Activated CD4-positive, alpha-beta memory T cell treated with anti-CD3 and anti-CD28 coated beads, Interleukin-2, amount 10 ng/mL, durations not matched to agents 7 days and 5 days (primary cell): ENCODE measurements around the gene MMGT1. TPM values are rescaled to one million over a fixed set of nuclear protein-coding genes. Genes with fewer than 3 reads are reported as not detected.

Experiments
- CTCF ChIA-PET: fragments of 350-600 bp; sonication (Branson Sonifier 250); formaldehyde crosslinking; loops from one replicate; lab custom pipeline; 2021; ENCODE audit warnings: antibody characterized with exemption, inconsistent platforms; lab: Charles Lee
- POLR2A ChIA-PET: fragments of 350-600 bp; sonication (Branson Sonifier 250); formaldehyde crosslinking; loops from one replicate; lab custom pipeline; 2021; ENCODE audit warnings: antibody characterized with exemption; lab: Charles Lee
- DNase-seq: peaks from one replicate; pipeline ENCODE4 v3.0.0-alpha.2; 2020
- H3K27ac Mint-ChIP-seq: one replicate; pipeline ENCODE4 v1.8.0; 2021; ENCODE audit warnings: mild to moderate bottlenecking, mixed read lengths
- H3K27me3 Mint-ChIP-seq: one replicate; pipeline ENCODE4 v1.8.0; 2021; ENCODE audit warnings: mixed read lengths
- H3K36me3 Mint-ChIP-seq: one replicate; pipeline ENCODE4 v1.8.0; 2021; ENCODE audit warnings: low read depth, mixed read lengths
- H3K4me1 Mint-ChIP-seq: one replicate; pipeline ENCODE4 v1.8.0; 2021; ENCODE audit warnings: mixed read lengths
- H3K4me3 Mint-ChIP-seq: one replicate; pipeline ENCODE4 v1.8.0; 2021; ENCODE audit warnings: mild to moderate bottlenecking, mixed read lengths
- H3K9me3 Mint-ChIP-seq: one replicate; pipeline ENCODE4 v1.8.0; 2021; ENCODE audit warnings: mixed read lengths
- total RNA-seq, 2 experiments: library from RNA; stranded (reverse); gene quantifications; one replicate each; pipeline ENCODE4 v1.2.3, GENCODE V29; 2021

MMGT1 gene
- 10 to 100 TPM; 19.2 to 19.3 TPM for total RNA-seq

DNA sequence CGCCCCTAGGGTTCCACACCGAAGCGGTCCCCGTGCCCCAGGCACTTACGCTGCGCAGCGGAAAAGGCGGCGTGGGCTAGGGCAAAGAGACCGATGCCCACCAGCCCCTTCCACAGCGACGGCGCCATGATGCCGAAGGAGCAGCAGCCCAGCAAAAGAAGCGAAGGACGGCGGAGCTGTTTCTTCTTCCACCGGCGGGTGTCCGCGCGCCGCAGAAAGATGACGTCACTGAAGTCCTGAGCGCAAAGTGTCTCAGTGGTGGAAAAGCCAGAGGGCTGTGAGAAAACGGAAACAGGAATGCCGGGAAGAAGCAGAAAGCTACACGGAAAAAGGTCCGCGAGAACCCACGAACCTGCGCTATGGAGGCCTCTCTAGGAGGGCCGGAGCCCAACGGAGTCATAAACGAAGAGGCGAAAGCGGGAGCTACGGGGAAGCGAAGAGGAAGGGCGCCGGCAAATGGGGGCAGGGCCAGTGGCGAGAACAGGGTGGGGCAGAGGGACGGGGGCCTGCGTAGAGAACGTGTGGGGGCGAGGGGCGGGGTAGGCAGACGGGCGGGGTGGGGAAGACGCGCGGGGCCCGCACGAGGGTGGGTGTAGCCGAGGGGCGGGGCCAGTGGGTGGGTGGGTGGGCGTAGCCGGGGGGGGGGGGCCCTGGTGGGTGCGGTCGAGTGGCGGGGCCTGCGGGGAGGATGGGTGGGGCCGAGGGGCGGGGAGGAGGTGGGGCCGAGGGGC lies at the start of gene MMGT1:
Gene MMGT1 (minus strand): TSS at position 441 of the 731 bp plus-strand sequence. CDS start 313 bp downstream, at position 128.
- Mint-ChIP-seq H3K4me3 (peak within 1 kb of the TSS; percentile 94), H3K4me1 (peaks cover 47% of the 10 kb centered on the region), H3K27ac (peak within 1 kb of the TSS; percentile 93), H3K36me3 (peaks cover 2% of the 10 kb centered on the region), H3K27me3 (no peaks in the 10 kb centered on the region), H3K9me3 (no peaks in the 10 kb centered on the region)
- ChIA-PET CTCF (interaction anchor here (1.2 to 1.5 kb wide), 2 partner anchors 10 to 55 kb away, joined by 3 to 4 read pairs; no protein-coding TSS in a partner anchor), POLR2A (interaction anchor here (2.0 to 2.7 kb wide), 2 partner anchors 11 to 523 kb away, joined by 5 to 31 read pairs; partner anchors contain the start of gene SLC9A6)
- peak; percentile 85 for DNase-seq

DNA sequence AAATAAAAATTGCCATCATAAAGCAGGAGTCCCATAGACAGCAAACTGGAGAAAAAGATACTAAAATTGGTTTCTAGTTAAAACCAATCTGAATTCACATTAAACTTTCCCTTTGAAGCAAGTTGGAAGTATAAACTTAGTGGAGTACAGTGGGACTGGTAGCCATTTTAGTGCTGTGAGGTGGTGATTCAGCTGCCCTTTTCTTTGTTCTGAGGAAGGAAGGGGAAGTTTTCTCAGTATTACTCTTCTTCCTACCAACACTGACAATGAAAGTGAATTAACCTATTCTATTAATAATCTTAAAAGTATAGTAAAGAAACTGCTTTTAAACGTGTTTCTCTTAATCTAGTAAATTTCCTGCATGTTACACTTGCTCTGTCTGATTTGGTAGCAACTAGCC lies 48.1 kb upstream of the MMGT1 start:
- POLR2A ChIA-PET, result interaction anchor here (0.6 to 1.0 kb wide), 2 partner anchors 35 to 224 kb away, joined by 3 read pairs; no protein-coding TSS in a partner anchor
- H3K27me3 Mint-ChIP-seq, result no peaks in the 10 kb centered on the region
- no peak overlapping the region for H3K4me3 Mint-ChIP-seq
- H3K4me1 Mint-ChIP-seq, result peaks cover 7% of the 10 kb centered on the region
- no peaks in the 10 kb centered on the region for H3K9me3 Mint-ChIP-seq
- CTCF ChIA-PET, result no interaction called here
- no peak overlapping the region for H3K27ac Mint-ChIP-seq
- no peak for DNase-seq
- peaks cover 30% of the 10 kb centered on the region for H3K36me3 Mint-ChIP-seq

DNA sequence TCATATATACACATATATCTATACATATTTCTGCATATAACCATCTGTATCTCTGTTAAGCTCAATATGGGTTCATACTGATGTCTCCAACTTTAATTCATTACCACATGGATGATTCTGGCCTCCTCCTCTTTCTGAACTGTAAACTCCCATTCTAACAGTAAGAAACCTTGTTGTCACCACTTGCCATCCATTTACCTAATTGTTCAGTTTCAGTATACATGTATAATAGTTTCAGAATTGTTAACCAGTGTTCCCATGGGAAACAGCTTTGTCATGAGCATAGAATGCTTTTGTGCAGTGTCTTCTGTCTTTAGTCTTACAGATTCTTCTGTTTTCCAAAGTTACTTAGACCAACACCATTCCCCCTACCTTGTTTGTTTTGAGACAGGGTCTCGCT lies 47.4 kb upstream of the MMGT1 start:
- CTCF ChIA-PET, result interaction anchor here (0.9 to 1.1 kb wide), 2 partner anchors 9 to 142 kb away, joined by 3 to 4 read pairs; no protein-coding TSS in a partner anchor
- Mint-ChIP-seq H3K4me1 (peaks cover 7% of the 10 kb centered on the region), H3K9me3 (no peaks in the 10 kb centered on the region), H3K36me3 (peaks cover 30% of the 10 kb centered on the region), H3K27me3 (no peaks in the 10 kb centered on the region), H3K27ac (no peak overlapping the region), H3K4me3 (no peak overlapping the region)
- DNase-seq, result no peak
- POLR2A ChIA-PET, result no interaction called here

DNA sequence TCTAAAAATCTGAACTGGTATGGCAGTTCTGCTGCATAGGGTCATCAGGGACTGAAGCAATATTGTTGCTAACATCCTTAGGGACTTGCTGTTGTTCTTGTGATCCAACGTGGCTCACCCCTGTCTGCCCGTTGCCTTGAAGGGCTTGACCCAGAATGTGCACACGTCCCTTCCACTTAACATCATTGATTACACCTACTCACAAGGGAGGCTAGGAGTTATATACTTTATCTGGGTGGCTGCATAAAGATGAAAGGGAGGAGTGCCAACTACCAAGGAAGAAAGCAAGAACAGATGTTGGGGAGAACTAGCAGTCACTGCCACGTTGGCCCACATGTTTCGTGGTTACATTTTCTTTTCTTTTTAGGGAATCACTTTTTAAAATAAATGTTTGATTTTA lies 45.4 kb upstream of the MMGT1 start:
- CTCF ChIA-PET, result no interaction called here
- no peaks in the 10 kb centered on the region for H3K9me3 Mint-ChIP-seq
- POLR2A ChIA-PET, result no interaction called here

DNA sequence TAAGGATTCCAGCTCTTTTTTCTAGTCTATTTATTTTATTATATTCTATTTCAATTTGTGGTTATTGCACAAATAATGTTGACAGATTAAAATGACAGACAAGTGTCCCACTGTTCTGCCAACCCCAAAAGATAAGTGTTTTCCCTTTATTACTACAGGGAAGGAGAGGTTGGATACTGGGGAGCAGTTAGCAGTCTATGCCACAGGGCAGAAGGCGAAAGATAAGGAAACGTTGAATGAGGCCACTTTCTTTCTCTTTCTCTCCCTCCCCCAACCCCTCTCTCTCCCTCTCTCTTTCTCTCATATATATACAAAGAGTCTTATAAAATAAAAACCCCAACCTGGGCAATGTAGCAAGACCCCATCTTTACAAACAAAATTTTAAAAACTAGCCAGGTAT lies 43.1 kb upstream of the MMGT1 start:
- no peak for DNase-seq
- Mint-ChIP-seq H3K4me3 (no peak overlapping the region), H3K27me3 (no peaks in the 10 kb centered on the region), H3K4me1 (peaks cover 7% of the 10 kb centered on the region), H3K36me3 (peaks cover 42% of the 10 kb centered on the region), H3K27ac (no peak overlapping the region), H3K9me3 (no peaks in the 10 kb centered on the region)
- POLR2A ChIA-PET, result interaction anchor here (1.0 kb wide), 1 partner anchor 148 kb away, joined by 4 read pairs; no protein-coding TSS in a partner anchor
- CTCF ChIA-PET, result no interaction called here

More for the DNA sequence above, 45.4 kb upstream of the MMGT1 start:
- Mint-ChIP-seq H3K36me3 (peaks cover 31% of the 10 kb centered on the region), H3K27me3 (no peaks in the 10 kb centered on the region), H3K27ac (no peak overlapping the region), H3K4me3 (no peak overlapping the region), H3K4me1 (peaks cover 7% of the 10 kb centered on the region)
- no peak for DNase-seq

DNA sequence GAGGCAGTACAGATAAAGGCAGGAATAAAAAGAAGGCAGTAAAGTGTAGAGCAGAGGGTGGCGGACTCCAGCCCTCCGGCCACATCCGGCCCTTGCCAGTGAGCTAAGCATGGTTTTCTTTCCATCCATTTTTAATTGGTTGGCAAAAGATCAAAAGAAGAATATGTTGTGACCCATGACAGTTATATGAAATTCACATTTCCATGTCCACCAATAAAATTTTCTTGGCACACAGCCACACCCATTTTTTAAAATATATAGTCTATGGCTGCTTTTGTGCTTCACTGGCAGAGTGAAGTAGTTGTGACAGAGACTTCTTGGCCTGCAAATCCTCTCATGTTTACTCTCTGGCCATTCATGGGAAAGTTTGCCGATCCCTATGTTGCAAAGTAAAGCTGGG lies 41.2 kb upstream of the MMGT1 start:
- ChIA-PET POLR2A (no interaction called here), CTCF (no interaction called here)
- H3K36me3 Mint-ChIP-seq, result peaks cover 41% of the 10 kb centered on the region
- H3K4me3 Mint-ChIP-seq, result no peak overlapping the region
- no peaks in the 10 kb centered on the region for H3K27me3 Mint-ChIP-seq
- H3K27ac Mint-ChIP-seq, result no peak overlapping the region
- no peak for DNase-seq
- H3K4me1 Mint-ChIP-seq, result no peaks in the 10 kb centered on the region
- no peaks in the 10 kb centered on the region for H3K9me3 Mint-ChIP-seq

DNA sequence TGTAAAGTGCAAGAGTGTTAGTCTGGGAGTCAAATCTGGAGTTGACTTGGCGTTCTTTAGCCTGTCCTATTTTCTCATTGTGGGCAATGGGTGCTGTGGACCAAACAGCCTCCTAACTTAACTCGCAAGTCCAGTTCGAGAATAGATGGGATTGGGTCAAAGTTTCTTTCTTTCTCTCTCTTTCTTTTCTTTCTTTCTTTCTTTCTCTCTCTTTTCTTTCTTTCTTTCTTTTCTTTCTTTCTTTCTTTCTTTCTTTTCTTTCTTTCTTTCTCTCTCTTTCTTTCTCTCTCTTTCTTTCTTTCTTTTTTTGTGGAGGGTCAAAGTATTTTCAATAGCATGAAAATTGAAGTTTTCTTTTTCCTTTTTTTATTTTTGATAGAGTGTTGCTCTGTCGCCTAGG lies 14.5 kb upstream of the MMGT1 start:
- no peak for DNase-seq
- ChIA-PET CTCF (interaction anchor here (0.7 kb wide), 1 partner anchor 635 kb away, joined by 4 read pairs; no protein-coding TSS in a partner anchor), POLR2A (interaction anchor here (1.4 kb wide), 1 partner anchor 16 kb away, joined by 4 read pairs; no protein-coding TSS in a partner anchor)
- no peak overlapping the region for H3K4me3 Mint-ChIP-seq
- peaks cover 52% of the 10 kb centered on the region for H3K4me1 Mint-ChIP-seq
- peaks cover 22% of the 10 kb centered on the region for H3K36me3 Mint-ChIP-seq
- H3K27ac Mint-ChIP-seq, result no peak overlapping the region
- no peaks in the 10 kb centered on the region for H3K9me3 Mint-ChIP-seq
- no peaks in the 10 kb centered on the region for H3K27me3 Mint-ChIP-seq

DNA sequence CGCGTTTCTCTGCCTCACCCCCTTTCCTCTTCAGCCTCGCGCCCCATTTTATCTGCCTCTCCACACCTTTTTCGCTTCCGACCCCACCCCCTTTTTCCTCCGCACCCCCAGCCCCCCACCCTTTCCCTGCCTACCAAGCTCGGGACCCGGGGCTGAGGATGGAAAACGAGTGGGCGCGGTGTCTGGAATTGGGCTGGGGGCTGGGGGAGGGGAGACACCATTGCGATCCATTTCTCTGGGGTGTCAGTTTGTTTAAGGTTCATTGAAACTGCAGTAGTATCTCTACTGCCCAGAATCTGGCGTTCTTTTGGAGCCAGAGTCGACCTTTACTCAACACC lies 12.2 kb upstream of the MMGT1 start:
- Mint-ChIP-seq H3K9me3 (peaks cover 1% of the 10 kb centered on the region), H3K4me1 (peaks cover 53% of the 10 kb centered on the region), H3K27ac (peak overlapping the region; percentile 77), H3K4me3 (peak overlapping the region; percentile 94), H3K36me3 (peaks cover 4% of the 10 kb centered on the region), H3K27me3 (no peaks in the 10 kb centered on the region)
- POLR2A ChIA-PET, result interaction anchor here (3.0 kb wide), 1 partner anchor 12 kb away, joined by 31 read pairs; the partner anchor contains the start of gene MMGT1
- no peak for DNase-seq
- CTCF ChIA-PET, result interaction anchor here (1.0 kb wide), 1 partner anchor 24 kb away, joined by 9 read pairs; no protein-coding TSS in a partner anchor

DNA sequence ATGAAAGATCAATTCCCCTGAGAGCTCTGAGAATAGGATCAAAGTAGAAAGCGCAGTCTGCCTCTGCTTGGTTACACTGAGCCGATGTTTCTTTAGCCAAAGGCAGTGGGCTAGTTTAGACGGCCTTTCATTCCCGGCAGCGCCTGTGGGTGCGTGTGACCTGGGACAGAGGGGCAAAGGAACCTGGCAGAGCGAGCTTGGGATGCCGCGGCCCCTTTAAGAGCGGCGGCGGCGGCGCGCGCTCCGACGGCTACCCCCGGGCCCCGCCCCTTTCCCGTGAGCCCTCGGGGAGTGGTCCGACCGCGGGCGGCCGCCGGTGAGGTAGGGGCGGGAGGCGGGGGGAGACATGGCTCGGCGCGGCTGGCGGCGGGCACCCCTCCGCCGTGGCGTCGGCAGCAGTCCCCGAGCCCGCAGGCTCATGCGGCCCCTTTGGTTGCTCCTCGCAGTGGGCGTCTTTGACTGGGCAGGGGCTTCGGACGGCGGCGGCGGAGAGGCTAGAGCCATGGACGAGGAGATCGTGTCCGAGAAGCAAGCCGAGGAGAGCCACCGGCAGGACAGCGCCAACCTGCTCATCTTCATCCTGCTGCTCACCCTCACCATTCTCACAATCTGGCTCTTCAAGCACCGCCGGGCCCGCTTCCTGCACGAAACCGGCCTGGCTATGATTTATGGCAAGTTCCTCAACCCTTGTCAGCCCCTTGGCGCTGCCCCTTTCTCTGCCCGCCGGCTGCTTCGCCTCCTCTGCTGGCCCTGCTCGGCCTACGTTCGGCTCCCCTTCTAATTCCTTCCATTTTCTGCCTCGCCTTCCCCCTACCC lies 11.6 kb upstream of the MMGT1 start, which contains the start of gene SLC9A6:
Gene SLC9A6 (plus strand): TSS at position 279 of the 816 bp plus-strand sequence. CDS start 224 bp downstream, at position 503.
- H3K36me3 Mint-ChIP-seq, result peaks cover 2% of the 10 kb centered on the region
- DNase-seq, result peak; percentile 72
- H3K4me1 Mint-ChIP-seq, result peaks cover 52% of the 10 kb centered on the region
- H3K4me3 Mint-ChIP-seq, result peak within 1 kb of the TSS; percentile 94
- H3K27me3 Mint-ChIP-seq, result no peaks in the 10 kb centered on the region
- H3K9me3 Mint-ChIP-seq, result peaks cover 2% of the 10 kb centered on the region
- H3K27ac Mint-ChIP-seq, result peak within 1 kb of the TSS; percentile 79
- CTCF ChIA-PET, result interaction anchor here (1.0 kb wide), 1 partner anchor 25 kb away, joined by 9 read pairs; no protein-coding TSS in a partner anchor
- POLR2A ChIA-PET, result interaction anchor here (0.9 to 3.0 kb wide), 2 partner anchors 11 to 27 kb away, joined by 3 to 31 read pairs; partner anchors contain the start of gene MMGT1

DNA sequence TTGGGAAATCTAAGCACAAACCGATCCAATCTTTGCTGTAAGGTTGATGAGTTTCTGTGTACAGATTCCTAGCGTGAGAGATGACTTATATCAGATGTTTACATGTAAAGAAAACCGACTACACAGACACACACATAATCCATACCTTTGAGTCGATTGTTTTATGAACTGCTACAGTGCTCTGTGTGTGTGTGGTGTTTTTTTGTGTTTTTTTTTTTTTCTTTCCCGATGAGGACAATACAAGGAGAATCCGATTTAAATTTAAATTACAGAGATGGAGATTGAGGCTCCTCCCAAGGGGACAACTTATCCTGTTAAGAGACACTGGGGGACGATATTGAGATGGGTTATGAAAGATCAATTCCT lies 11.0 kb upstream of the MMGT1 start:
- H3K36me3 Mint-ChIP-seq, result peaks cover 2% of the 10 kb centered on the region
- ChIA-PET POLR2A (interaction anchor here (0.9 to 3.0 kb wide), 2 partner anchors 11 to 28 kb away, joined by 3 to 31 read pairs; partner anchors contain the start of gene MMGT1), CTCF (no interaction called here)
- H3K4me1 Mint-ChIP-seq, result peaks cover 52% of the 10 kb centered on the region
- H3K27me3 Mint-ChIP-seq, result no peaks in the 10 kb centered on the region
- peak overlapping the region; percentile 79 for H3K27ac Mint-ChIP-seq
- DNase-seq, result no peak
- H3K9me3 Mint-ChIP-seq, result peaks cover 2% of the 10 kb centered on the region
- H3K4me3 Mint-ChIP-seq, result peak overlapping the region; percentile 94

DNA sequence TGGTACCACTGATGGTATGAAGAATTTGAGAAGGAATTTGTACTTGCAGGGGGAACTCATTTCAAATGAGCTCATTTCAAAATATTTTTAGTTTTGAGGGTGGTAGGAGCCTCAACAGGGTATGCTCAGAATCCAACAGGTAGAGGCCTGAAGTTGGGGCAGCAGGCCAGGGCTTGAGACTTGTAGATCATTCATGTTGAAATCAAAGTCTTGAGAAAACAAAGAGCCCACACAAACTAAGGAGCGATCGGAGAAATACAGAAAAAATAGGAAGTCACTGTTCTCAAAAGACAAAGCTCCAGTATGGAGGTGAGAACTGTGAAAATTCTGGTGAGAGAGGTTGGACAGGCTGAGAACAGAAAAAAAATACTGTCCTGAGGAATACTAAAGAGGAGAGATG lies 10.5 kb upstream of the MMGT1 start:
- POLR2A ChIA-PET, result interaction anchor here (0.9 to 3.0 kb wide), 3 partner anchors 10 to 219 kb away, joined by 3 to 31 read pairs (median 4); partner anchors contain the start of gene MMGT1
- Mint-ChIP-seq H3K4me1 (peaks cover 48% of the 10 kb centered on the region), H3K27ac (peak overlapping the region; percentile 79), H3K36me3 (no peaks in the 10 kb centered on the region), H3K9me3 (peaks cover 2% of the 10 kb centered on the region), H3K27me3 (no peaks in the 10 kb centered on the region), H3K4me3 (peak overlapping the region; percentile 94)
- CTCF ChIA-PET, result interaction anchor here (1.0 kb wide), 1 partner anchor 11 kb away, joined by 3 read pairs; the partner anchor contains the start of gene MMGT1
- no peak for DNase-seq

DNA sequence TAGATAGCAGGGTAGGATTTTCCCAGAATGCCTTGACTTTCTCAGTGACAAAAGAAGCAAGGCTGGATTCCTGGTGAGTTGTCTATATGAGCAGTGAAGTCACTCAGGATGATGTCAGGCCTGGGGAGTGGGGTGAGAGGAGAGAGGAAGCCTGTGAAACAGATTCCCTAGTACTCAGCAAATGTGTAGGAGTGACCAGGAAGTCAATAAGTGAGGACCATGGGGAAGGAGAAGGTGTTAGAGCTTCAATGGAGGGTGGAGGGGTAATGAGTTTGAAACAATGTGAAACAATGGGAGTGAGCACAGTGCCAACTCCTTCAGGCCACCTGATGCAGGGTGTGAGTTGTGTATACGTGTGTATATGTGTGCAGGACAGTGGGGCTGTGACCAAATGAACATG lies 9.1 kb upstream of the MMGT1 start:
- Mint-ChIP-seq H3K4me1 (peaks cover 49% of the 10 kb centered on the region), H3K4me3 (peak overlapping the region; percentile 94), H3K27ac (peak overlapping the region; percentile 23), H3K36me3 (no peaks in the 10 kb centered on the region), H3K9me3 (peaks cover 2% of the 10 kb centered on the region), H3K27me3 (no peaks in the 10 kb centered on the region)
- CTCF ChIA-PET, result no interaction called here
- POLR2A ChIA-PET, result no interaction called here
- DNase-seq, result no peak
